HG02840 (cell line): Measurements from ENCODE around the gene PLAGL2.

ENCODE experiments used
- ATAC-seq: cut with Tn5 transposase; IDR thresholded peaks from one replicate; pipeline ENCODE4 v1.9.1; 2021; ENCODE audit warnings: mild to moderate bottlenecking, moderate library complexity, moderate number of reproducible peaks; ENCODE audit not compliant: unreplicated experiment, low FRiP score

Gene PLAGL2

DNA sequence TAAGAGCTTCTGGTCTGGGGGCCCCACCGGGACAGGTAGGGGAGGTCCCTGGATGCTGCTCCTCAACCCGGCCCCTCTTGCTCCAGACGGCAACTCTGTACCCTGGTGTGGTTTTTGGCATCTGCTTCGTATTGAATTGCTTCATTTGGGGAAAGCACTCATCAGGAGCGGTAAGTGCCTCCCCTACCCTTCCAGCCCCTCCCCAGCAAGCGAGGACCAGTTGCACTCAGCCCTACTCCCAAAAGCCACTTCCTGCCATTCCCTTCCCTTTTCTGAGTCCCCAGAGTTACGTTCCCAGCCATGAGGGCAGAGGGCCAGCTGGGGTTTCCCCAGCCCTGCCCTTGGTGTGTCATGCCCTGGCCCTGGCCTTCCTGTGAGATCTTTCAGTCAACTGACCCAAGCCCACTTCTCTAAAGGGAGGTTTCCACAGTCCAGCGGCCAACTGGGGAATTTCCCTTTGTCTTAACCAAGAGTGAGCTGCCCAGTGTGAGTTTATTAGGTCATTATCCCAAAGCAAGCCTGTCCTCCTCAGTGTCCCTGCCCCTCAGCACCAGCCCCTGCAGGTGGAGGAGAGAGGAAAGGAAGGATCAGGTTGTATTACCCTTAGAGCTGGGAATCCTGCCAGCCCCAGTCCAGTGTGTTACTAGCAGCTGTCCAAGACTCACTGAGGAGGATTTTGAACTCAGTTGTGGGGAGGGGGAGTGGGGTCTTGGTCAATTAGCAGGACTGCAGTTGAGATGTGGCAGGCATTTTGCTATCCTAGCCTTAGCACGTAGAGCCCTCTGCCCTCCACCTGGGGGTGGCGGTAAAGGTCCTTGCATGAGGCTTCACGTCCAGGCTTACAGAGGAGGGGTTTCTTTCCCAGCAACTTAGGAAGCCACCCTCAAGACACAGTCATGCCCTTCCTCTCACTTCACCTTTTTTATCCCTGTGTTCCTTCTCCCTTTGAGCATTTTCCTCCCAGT is 52.2 kb downstream of the PLAGL2 start:
- ATAC-seq, result no peak

DNA sequence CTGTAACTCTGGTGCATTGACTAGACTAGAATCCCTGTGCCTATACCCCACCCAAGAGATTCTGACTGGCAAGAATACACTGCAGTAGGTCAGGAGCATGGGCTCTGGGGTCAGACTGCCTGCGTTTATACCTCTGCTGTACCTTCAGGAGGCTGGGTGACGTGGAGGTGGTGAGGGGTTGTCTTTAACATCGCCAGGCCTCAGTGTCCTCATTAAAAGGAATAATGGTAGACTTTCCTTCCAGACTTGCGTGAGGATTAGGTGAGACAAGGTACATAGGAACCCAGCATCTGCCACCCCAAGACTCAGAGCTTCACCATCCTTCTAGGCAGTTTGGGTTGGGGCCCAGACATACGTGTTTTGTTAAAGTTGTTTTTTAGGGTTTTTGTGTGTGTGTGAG is 53.8 kb downstream of the PLAGL2 start:
- no peak for ATAC-seq

DNA sequence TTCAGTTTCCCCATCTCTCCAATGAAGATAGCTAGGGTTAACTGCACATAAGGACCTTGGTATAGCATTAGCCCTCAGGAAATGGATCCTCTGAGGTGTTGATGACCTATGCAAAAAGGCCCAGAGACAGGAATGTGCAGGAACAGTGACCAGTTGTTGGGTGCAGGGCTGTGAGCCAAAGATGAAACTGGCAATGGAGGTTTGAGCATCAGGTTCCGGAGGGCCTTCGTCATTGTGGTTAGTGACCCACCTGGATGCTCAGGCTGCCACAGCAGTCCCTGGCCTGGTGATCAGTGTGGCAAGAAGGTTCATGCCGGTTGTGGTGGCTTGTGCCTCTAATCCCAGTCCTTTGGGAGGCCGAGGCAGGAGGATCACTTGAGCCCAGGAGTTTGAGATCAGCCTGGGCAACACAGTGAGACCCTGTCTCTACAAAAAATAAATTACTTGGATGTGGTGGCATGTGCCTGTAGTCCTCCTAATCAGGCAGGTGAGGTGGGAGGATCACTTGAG is 54.3 kb downstream of the PLAGL2 start:
- no peak for ATAC-seq

DNA sequence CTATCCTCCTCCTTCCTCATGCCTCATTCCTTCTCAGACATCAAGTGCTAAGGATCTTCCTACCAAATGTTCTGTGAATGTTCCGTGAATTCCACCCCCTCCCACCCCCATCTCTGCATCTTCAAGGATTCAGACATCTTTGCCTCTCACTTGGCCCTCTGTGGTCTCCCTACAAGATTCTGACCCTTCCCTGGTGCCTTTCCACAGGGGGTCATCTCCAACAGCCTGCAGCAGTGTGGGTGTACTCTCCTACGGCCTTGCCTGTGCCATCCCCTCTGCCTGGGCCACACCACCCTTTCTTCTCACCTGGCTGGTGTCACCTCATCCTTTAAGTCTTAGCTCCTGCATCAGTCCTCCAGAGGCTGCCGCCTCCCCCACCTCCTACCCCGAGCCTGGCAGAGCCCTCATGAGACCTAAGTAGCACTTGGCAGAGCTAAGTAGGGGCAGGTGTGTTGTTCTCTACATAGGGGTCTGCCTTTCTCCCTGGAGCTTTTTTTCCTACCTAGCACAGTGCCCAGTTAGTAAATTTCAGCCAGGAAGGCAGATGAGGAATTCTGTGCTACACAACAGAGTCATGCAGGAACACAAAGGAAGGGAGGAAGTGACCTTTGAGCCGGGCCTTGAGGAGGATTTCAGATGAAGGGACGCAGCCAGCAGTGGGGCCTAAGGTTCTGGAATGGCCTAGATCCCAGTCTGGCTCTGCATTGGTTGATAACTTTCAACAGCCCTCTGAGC is 55.0 kb downstream of the PLAGL2 start:
- no peak for ATAC-seq

DNA sequence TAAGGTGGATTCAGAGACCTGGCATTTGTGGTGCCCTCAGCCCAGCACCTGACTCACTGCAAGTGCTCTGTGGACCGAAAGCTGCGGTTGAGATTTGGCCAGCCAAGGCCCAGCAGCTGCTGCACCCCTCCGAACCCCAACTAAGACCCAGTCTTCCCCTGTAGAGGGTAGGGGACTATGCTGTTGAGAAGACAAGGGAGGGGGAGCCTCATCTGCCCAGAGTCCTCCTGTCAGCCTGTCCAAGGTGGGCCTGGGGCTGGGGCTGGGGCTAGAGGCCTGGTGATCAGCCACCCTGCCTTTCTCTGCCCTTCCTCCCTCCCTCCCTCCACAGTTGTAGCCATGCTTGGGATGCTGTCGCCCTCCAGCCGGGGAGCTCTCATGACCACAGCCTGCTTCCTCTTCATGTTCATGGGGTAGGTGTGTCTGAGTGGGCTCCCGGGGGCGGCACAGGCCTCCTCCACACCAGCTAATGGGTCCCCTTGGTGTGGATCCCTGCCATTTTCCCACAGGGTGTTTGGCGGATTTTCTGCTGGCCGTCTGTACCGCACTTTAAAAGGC is 57.2 kb downstream of the PLAGL2 start:
- no peak for ATAC-seq

DNA sequence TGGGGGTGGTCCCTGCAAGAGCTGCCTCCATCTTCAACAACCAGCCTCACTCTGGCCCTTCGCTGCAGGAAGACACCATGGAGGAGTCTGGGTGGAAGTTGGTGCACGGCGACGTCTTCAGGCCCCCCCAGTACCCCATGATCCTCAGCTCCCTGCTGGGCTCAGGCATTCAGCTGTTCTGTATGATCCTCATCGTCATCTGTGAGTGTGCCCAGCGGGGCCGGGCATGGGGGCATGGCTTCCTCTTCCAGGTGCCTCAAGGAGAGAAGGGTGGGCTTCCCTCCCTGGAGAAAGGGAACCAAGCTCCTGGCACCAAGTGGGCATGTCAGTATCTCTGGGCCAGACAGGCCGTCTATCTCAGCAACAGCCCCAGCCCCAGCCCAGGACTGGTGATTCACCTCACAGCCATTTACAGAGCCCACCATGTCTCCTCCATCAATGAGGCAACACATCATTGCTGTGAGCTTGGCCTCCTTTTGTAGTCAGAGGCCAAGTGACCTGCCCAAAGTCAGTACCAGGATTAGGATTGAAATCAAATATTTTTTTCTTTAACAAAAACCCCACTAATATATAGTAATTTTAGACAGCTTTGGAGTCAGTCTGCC is 57.9 kb downstream of the PLAGL2 start:
- no peak for ATAC-seq

DNA sequence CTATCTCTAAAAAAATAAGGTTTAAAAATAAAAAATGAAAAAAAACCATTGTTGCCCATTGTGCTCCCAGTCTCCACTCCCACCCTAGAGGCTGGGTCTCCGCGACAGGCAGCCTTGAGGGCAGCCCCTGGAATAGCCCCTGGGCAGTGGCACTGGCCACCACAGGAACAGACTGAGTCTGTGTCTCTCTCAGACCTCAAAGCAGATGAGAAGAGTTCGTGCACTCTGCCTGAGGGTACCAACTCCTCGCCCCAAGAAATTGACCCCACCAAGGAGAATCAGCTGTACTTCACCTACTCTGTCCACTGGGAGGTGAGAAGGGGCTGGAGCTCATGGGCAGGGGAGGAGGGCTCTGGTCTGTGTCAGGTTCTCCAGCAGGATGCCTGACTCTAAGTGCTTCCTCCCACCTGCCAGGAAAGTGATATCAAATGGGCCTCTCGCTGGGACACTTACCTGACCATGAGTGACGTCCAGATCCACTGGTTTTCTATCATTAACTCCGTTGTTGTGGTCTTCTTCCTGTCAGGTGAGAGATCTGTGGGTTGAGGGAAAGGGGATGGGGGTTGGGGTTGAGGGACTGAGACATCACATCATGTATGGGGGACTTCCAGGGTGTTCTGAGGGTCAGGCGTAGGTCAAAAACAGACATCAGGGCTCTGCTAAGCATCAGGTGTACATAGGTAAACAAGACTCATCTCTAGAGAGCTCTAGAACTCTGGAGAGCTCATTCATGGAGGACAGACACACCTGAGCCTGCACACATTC is 62.5 kb downstream of the PLAGL2 start:
- ATAC-seq, result no peak

DNA sequence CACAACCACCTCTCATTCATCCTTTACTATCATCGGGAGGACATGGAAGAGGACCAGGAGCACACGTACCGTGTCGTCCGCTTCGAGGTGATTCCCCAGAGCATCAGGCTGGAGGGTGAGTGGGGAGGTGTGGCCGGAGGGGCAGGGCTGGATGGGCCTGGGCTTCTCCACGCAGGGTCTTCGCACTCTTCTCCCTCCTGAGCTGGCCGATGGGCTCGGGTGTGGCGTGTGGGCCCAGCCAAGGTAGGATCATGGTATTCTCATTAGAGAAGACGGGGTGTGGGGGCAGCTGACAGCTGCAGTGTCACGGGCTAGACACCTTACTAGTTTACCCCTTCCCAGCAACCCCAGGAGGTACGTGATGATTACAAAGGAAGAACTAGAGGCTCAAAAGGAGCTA is 64.6 kb downstream of the PLAGL2 start:
- ATAC-seq, result no peak
